ENCODE results near the gene VCX3A.

VCX3A gene

GRCh38 chrX:6505960-6506359, 29.0 kb downstream of the VCX3A start:
- Histone ChIP-seq H3K9ac (ENCODE audit: low read length) (no peak overlapping the region), H3K4me1 (ENCODE audit: low read length) (no peaks in the 10 kb centered on the region), H4K20me1 (ENCODE audit: insufficient read depth, low read length) (no peaks in the 10 kb centered on the region), H3K9me3 (replicated peaks; ENCODE audit: insufficient read depth, low read length) (no peaks in the 10 kb centered on the region), H3K27me3 (replicated peaks; ENCODE audit: insufficient read depth, low read length) (no peaks in the 10 kb centered on the region), H3K9me2 (replicated peaks; ENCODE audit: insufficient read depth, low read length) (no peaks in the 10 kb centered on the region), H3K27ac (ENCODE audit: low read length) (no peak overlapping the region), H3K4me3 (ENCODE audit: low read length) (no peak overlapping the region), H3K79me2 (ENCODE audit: low read length) (no peaks in the 10 kb centered on the region), H3K4me2 (ENCODE audit: low read depth, low read length) (no peak overlapping the region), H3F3A (ENCODE audit: insufficient read depth, low read length) (no peaks in the 10 kb centered on the region), H2AFZ (ENCODE audit: low read length) (no peak overlapping the region), H3K36me3 (replicated peaks; ENCODE audit: insufficient read depth, low read length) (no peaks in the 10 kb centered on the region)
- TF ChIP-seq EZH2 (optimal IDR thresholded peaks at IDR 0.05; ENCODE audit: low read depth, low read length) (no peak), EZH2phosphoT487 (IDR thresholded peaks at IDR 0.05; ENCODE audit: low read length) (no peak)
- TF ChIP-seq, protein P1, sequence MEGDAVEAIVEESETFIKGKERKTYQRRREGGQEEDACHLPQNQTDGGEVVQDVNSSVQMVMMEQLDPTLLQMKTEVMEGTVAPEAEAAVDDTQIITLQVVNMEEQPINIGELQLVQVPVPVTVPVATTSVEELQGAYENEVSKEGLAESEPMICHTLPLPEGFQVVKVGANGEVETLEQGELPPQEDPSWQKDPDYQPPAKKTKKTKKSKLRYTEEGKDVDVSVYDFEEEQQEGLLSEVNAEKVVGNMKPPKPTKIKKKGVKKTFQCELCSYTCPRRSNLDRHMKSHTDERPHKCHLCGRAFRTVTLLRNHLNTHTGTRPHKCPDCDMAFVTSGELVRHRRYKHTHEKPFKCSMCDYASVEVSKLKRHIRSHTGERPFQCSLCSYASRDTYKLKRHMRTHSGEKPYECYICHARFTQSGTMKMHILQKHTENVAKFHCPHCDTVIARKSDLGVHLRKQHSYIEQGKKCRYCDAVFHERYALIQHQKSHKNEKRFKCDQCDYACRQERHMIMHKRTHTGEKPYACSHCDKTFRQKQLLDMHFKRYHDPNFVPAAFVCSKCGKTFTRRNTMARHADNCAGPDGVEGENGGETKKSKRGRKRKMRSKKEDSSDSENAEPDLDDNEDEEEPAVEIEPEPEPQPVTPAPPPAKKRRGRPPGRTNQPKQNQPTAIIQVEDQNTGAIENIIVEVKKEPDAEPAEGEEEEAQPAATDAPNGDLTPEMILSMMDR (IDR thresholded peaks at IDR 0.05; ENCODE audit: low read length): no peak
- no peak for DNase-seq

DNA sequence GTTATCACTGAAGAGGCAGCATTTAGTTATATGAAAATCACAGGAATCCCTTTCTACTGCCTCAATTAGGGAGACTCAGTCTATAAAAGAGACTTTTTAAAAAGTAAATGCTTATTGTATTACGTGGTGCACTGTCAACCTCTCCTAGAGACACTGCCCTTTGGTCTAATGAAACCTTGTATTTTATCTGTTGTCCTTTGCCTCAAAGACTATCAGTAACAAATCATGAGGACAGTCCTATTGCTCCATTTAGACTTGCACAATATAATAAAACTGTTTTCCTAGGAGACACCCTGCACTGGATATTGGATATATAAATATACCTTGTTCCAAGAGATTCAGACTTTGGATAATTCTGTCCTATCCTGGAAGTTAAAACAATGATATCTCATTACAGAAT, 34.2 kb downstream of the VCX3A start:
- Histone ChIP-seq H3K4me2 (ENCODE audit: low read depth, low read length) (no peak overlapping the region), H3K27ac (ENCODE audit: low read length) (no peak overlapping the region), H3K9me2 (replicated peaks; ENCODE audit: insufficient read depth, low read length) (no peaks in the 10 kb centered on the region), H4K20me1 (ENCODE audit: insufficient read depth, low read length) (no peaks in the 10 kb centered on the region), H3K9me3 (replicated peaks; ENCODE audit: insufficient read depth, low read length) (no peaks in the 10 kb centered on the region), H3K4me3 (ENCODE audit: low read length) (no peak overlapping the region), H3K27me3 (replicated peaks; ENCODE audit: insufficient read depth, low read length) (no peaks in the 10 kb centered on the region), H3K36me3 (replicated peaks; ENCODE audit: insufficient read depth, low read length) (no peaks in the 10 kb centered on the region), H3F3A (ENCODE audit: insufficient read depth, low read length) (no peaks in the 10 kb centered on the region), H3K9ac (ENCODE audit: low read length) (no peak overlapping the region), H3K4me1 (ENCODE audit: low read length) (no peaks in the 10 kb centered on the region), H2AFZ (ENCODE audit: low read length) (no peak overlapping the region), H3K79me2 (ENCODE audit: low read length) (no peaks in the 10 kb centered on the region)
- TF ChIP-seq EZH2 (optimal IDR thresholded peaks at IDR 0.05; ENCODE audit: low read depth, low read length) (no peak), EZH2phosphoT487 (IDR thresholded peaks at IDR 0.05; ENCODE audit: low read length) (no peak)
- TF ChIP-seq, protein P1 (IDR thresholded peaks at IDR 0.05; ENCODE audit: low read length): no peak
- DNase-seq: no peak

- H3K9me2 ChIP-seq (replicated peaks; ENCODE audit: insufficient read depth, low read length): no peaks in the 10 kb centered on the region
- H2AFZ ChIP-seq (ENCODE audit: low read length): no peak overlapping the region
- no peak overlapping the region for H3K4me2 ChIP-seq (ENCODE audit: low read depth, low read length)
- no peak overlapping the region for H3K27ac ChIP-seq (ENCODE audit: low read length)
- H3K9ac ChIP-seq (ENCODE audit: low read length): no peak overlapping the region
- DNase-seq: no peak
- no peaks in the 10 kb centered on the region for H3K9me3 ChIP-seq (replicated peaks; ENCODE audit: insufficient read depth, low read length)
- H3K4me3 ChIP-seq (ENCODE audit: low read length): no peak overlapping the region
- no peaks in the 10 kb centered on the region for H3K79me2 ChIP-seq (ENCODE audit: low read length)
- no peaks in the 10 kb centered on the region for H3K4me1 ChIP-seq (ENCODE audit: low read length)
- no peaks in the 10 kb centered on the region for H3K36me3 ChIP-seq (replicated peaks; ENCODE audit: insufficient read depth, low read length)
- no peak for TF ChIP-seq EZH2phosphoT487 (IDR thresholded peaks at IDR 0.05; ENCODE audit: low read length)
- TF ChIP-seq, protein P1 (IDR thresholded peaks at IDR 0.05; ENCODE audit: low read length): no peak
- no peak for TF ChIP-seq EZH2 (optimal IDR thresholded peaks at IDR 0.05; ENCODE audit: low read depth, low read length)
- no peaks in the 10 kb centered on the region for H3K27me3 ChIP-seq (replicated peaks; ENCODE audit: insufficient read depth, low read length)
- no peaks in the 10 kb centered on the region for H3F3A ChIP-seq (ENCODE audit: insufficient read depth, low read length)
- H4K20me1 ChIP-seq (ENCODE audit: insufficient read depth, low read length): no peaks in the 10 kb centered on the region
These were observed 36.6 kb downstream of the VCX3A start for GRCh38 chrX:6498324-6498723.
